Neutrophil (primary cell): Measurements from ENCODE around the gene PMF1.

Experiments
- H3K27ac ChIP-seq: fragments of 200-600 bp; sonication (generic); 2 replicates; pipeline ENCODE4 v1.5.1; 2016; ENCODE audit warnings: mild to moderate bottlenecking, moderate library complexity
- H3K27me3 ChIP-seq: fragments of 200-600 bp; sonication (generic); 2 replicates; pipeline ENCODE4 v1.6.0; 2016; ENCODE audit warnings: mild to moderate bottlenecking
- H3K36me3 ChIP-seq: fragments of 200-600 bp; sonication (generic); 2 replicates; pipeline ENCODE4 v1.5.1; 2017
- H3K4me1 ChIP-seq, 2 experiments: fragments of 200-600 bp in 1 of 2; sonication (generic) in 1 of 2; 1 replicate in 1 of 2; 2 replicates in 1 of 2; pipeline versions ENCODE4 v1.5.1 to v1.6.1; 2013 to 2016; ENCODE audit warnings: low read depth in 1 of 2, low read length in 1 of 2, mild to moderate bottlenecking in 1 of 2, moderate library complexity in 1 of 2; ENCODE audit not compliant: control insufficient read depth in 1 of 2, insufficient read depth in 1 of 2
- H3K4me3 ChIP-seq, 2 experiments: fragments of 200-600 bp in 1 of 2; sonication (generic) in 1 of 2; 1 replicate in 1 of 2; 2 replicates in 1 of 2; pipeline ENCODE4 v1.5.1; 2013 to 2016; ENCODE audit warnings: low read depth in 1 of 2, low read length in 1 of 2, mild to moderate bottlenecking in 1 of 2, moderate library complexity in 1 of 2
- H3K9me3 ChIP-seq: fragments of 200-600 bp; sonication (generic); 2 replicates; pipeline ENCODE4 v1.5.1; 2016
- CTCF ChIP-seq: fragments of 200-600 bp; sonication (generic); IDR thresholded peaks from 2 replicates; pipeline ENCODE4 v1.5.1; 2016; ENCODE audit warnings: antibody characterized with exemption

Gene PMF1

GRCh38 chr1:156263288-156263655, 50.5 kb downstream of the PMF1 start:
- no peak for TF ChIP-seq CTCF
- Histone ChIP-seq H3K4me3 (no peak overlapping the region), H3K9me3 (no peaks in the 10 kb centered on the region), H3K27ac (no peak overlapping the region), H3K27me3 (no peaks in the 10 kb centered on the region), H3K4me1 (no peaks in the 10 kb centered on the region), H3K36me3 (peaks cover 99% of the 10 kb centered on the region)

- H3K27me3 ChIP-seq: no peaks in the 10 kb centered on the region
- no peaks in the 10 kb centered on the region for H3K4me1 ChIP-seq
- no peak for TF ChIP-seq CTCF
- no peak overlapping the region for H3K27ac ChIP-seq
- H3K36me3 ChIP-seq: peaks cover 99% of the 10 kb centered on the region
- H3K4me3 ChIP-seq: no peak overlapping the region
- no peaks in the 10 kb centered on the region for H3K9me3 ChIP-seq
Observed at GRCh38 chr1:156266051-156266450, 53.2 kb downstream of the PMF1 start.

- Histone ChIP-seq H3K27me3 (no peaks in the 10 kb centered on the region), H3K9me3 (no peaks in the 10 kb centered on the region), H3K27ac (no peak overlapping the region), H3K4me1 (no peaks in the 10 kb centered on the region), H3K4me3 (no peak overlapping the region), H3K36me3 (peaks cover 97% of the 10 kb centered on the region)
- no peak for TF ChIP-seq CTCF
Observed at GRCh38 chr1:156268336-156268735, 55.5 kb downstream of the PMF1 start.

GRCh38 chr1:156270314-156270713, 57.5 kb downstream of the PMF1 start:
- no peak for TF ChIP-seq CTCF
- H3K4me3 ChIP-seq: no peak overlapping the region
- H3K9me3 ChIP-seq: no peaks in the 10 kb centered on the region
- H3K4me1 ChIP-seq: peaks cover 1 to 2% of the 10 kb centered on the region in 2 experiments
- H3K36me3 ChIP-seq: peaks cover 97% of the 10 kb centered on the region
- H3K27ac ChIP-seq: no peak overlapping the region
- H3K27me3 ChIP-seq: no peaks in the 10 kb centered on the region

- H3K9me3 ChIP-seq: no peaks in the 10 kb centered on the region
- H3K4me1 ChIP-seq: peaks cover 63 to 64% of the 10 kb centered on the region in 2 experiments
- H3K36me3 ChIP-seq: peaks cover 56% of the 10 kb centered on the region
- no peak for TF ChIP-seq CTCF
- peak overlapping the region; percentile 25 to 50 for H3K4me3 ChIP-seq
- H3K27ac ChIP-seq: peak overlapping the region; percentile 94
- H3K27me3 ChIP-seq: no peaks in the 10 kb centered on the region
Observed at GRCh38 chr1:156276532-156276931, 63.7 kb downstream of the PMF1 start.

GRCh38 chr1:156276966-156277381, 64.2 kb downstream of the PMF1 start:
- Histone ChIP-seq H3K4me1 (peaks cover 67 to 68% of the 10 kb centered on the region in 2 experiments), H3K36me3 (peaks cover 52% of the 10 kb centered on the region), H3K4me3 (peak overlapping the region; percentile 25 to 50), H3K9me3 (no peaks in the 10 kb centered on the region), H3K27me3 (no peaks in the 10 kb centered on the region), H3K27ac (peak overlapping the region; percentile 94)
- TF ChIP-seq CTCF: no peak
